ENCODE results near the gene VAMP5.

The VAMP5 gene

GRCh38 chr2:85642725-85643124, 58.5 kb downstream of the VAMP5 start:
- no peak for DNase-seq
